ENCODE results near the gene DENND1B.

DENND1B gene

GRCh38 chr1:197774466-197775281 is 606 bp downstream of the DENND1B start (continued):
- TF ChIP-seq ZNF549 (tag by site-specific recombination; IDR thresholded peaks at IDR 0.05) (no peak), ZNF202 (tag by site-specific recombination; IDR thresholded peaks at IDR 0.05; ENCODE audit: borderline replicate concordance) (no peak), HOXD13 (CRISPR knock-in tag; IDR thresholded peaks at IDR 0.05; ENCODE audit: borderline replicate concordance) (no peak), ZNF473 (tag by site-specific recombination; IDR thresholded peaks at IDR 0.05) (no peak), ZNF776 (tag by site-specific recombination; IDR thresholded peaks at IDR 0.05; ENCODE audit: borderline replicate concordance) (no peak), ZNF677 (tag by site-specific recombination; IDR thresholded peaks at IDR 0.05) (0 out of 2 replicates have a peak, but pooled peaks have one; percentile 11), ZNF341 (tag by site-specific recombination; IDR thresholded peaks at IDR 0.05; ENCODE audit: low read depth) (no peak), HOXA7 (CRISPR knock-in tag; IDR thresholded peaks at IDR 0.05; ENCODE audit: borderline replicate concordance) (no peak), ZNF623 (tag by site-specific recombination; IDR thresholded peaks at IDR 0.05) (no peak), ZNF175 (tag by site-specific recombination; IDR thresholded peaks at IDR 0.05) (no peak), ZNF707 (tag by site-specific recombination; IDR thresholded peaks at IDR 0.05) (no peak), ZNF596 (tag by site-specific recombination; IDR thresholded peaks at IDR 0.05) (0 out of 2 replicates have a peak, but pooled peaks have one; percentile 34), ZNF449 (tag by site-specific recombination; IDR thresholded peaks at IDR 0.05) (no peak), PBX3 (CRISPR knock-in tag; IDR thresholded peaks at IDR 0.05) (peak; percentile 53; the same call in 1 of the 2 replicates), BCL11B (tag by site-specific recombination; IDR thresholded peaks at IDR 0.05; ENCODE audit: low read depth) (no peak), ZNF600 (tag by site-specific recombination; IDR thresholded peaks at IDR 0.05) (no peak), ZNF629 (tag by site-specific recombination; IDR thresholded peaks at IDR 0.05) (no peak), ZBTB26 (tag by site-specific recombination; optimal IDR thresholded peaks at IDR 0.05) (no peak), GLIS2 (tag by site-specific recombination; IDR thresholded peaks at IDR 0.05) (peak; percentile 86), ZNF654 (tag by site-specific recombination; IDR thresholded peaks at IDR 0.05; ENCODE audit: low read depth) (no peak), ZNF362 (tag by site-specific recombination; IDR thresholded peaks at IDR 0.05) (no peak), ZNF274 (IDR thresholded peaks at IDR 0.05; ENCODE audit: low read length) (no peak), ZNF274 (tag by site-specific recombination; IDR thresholded peaks at IDR 0.05; ENCODE audit: borderline replicate concordance) (no peak), KLF10 (tag by site-specific recombination; IDR thresholded peaks at IDR 0.05) (peak; percentile 54; the same call in 1 of the 2 replicates)
- TF ChIP-seq, protein P1, sequence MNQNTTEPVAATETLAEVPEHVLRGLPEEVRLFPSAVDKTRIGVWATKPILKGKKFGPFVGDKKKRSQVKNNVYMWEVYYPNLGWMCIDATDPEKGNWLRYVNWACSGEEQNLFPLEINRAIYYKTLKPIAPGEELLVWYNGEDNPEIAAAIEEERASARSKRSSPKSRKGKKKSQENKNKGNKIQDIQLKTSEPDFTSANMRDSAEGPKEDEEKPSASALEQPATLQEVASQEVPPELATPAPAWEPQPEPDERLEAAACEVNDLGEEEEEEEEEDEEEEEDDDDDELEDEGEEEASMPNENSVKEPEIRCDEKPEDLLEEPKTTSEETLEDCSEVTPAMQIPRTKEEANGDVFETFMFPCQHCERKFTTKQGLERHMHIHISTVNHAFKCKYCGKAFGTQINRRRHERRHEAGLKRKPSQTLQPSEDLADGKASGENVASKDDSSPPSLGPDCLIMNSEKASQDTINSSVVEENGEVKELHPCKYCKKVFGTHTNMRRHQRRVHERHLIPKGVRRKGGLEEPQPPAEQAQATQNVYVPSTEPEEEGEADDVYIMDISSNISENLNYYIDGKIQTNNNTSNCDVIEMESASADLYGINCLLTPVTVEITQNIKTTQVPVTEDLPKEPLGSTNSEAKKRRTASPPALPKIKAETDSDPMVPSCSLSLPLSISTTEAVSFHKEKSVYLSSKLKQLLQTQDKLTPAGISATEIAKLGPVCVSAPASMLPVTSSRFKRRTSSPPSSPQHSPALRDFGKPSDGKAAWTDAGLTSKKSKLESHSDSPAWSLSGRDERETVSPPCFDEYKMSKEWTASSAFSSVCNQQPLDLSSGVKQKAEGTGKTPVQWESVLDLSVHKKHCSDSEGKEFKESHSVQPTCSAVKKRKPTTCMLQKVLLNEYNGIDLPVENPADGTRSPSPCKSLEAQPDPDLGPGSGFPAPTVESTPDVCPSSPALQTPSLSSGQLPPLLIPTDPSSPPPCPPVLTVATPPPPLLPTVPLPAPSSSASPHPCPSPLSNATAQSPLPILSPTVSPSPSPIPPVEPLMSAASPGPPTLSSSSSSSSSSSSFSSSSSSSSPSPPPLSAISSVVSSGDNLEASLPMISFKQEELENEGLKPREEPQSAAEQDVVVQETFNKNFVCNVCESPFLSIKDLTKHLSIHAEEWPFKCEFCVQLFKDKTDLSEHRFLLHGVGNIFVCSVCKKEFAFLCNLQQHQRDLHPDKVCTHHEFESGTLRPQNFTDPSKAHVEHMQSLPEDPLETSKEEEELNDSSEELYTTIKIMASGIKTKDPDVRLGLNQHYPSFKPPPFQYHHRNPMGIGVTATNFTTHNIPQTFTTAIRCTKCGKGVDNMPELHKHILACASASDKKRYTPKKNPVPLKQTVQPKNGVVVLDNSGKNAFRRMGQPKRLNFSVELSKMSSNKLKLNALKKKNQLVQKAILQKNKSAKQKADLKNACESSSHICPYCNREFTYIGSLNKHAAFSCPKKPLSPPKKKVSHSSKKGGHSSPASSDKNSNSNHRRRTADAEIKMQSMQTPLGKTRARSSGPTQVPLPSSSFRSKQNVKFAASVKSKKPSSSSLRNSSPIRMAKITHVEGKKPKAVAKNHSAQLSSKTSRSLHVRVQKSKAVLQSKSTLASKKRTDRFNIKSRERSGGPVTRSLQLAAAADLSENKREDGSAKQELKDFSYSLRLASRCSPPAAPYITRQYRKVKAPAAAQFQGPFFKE (tag by site-specific recombination; IDR thresholded peaks at IDR 0.05; ENCODE audit: borderline replicate concordance) = no peak
- TF ChIP-seq, protein P2, sequence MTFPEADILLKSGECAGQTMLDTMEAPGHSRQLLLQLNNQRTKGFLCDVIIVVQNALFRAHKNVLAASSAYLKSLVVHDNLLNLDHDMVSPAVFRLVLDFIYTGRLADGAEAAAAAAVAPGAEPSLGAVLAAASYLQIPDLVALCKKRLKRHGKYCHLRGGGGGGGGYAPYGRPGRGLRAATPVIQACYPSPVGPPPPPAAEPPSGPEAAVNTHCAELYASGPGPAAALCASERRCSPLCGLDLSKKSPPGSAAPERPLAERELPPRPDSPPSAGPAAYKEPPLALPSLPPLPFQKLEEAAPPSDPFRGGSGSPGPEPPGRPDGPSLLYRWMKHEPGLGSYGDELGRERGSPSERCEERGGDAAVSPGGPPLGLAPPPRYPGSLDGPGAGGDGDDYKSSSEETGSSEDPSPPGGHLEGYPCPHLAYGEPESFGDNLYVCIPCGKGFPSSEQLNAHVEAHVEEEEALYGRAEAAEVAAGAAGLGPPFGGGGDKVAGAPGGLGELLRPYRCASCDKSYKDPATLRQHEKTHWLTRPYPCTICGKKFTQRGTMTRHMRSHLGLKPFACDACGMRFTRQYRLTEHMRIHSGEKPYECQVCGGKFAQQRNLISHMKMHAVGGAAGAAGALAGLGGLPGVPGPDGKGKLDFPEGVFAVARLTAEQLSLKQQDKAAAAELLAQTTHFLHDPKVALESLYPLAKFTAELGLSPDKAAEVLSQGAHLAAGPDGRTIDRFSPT (tag by site-specific recombination; IDR thresholded peaks at IDR 0.05) = no peak
